GM18519 (cell line): ENCODE results near the gene SLC2A1.
A peak's percentile ranks its signal among the peaks of the same experiment; 100 is the strongest.

Source experiments
- ATAC-seq: cut with Tn5 transposase; IDR thresholded peaks from one replicate; pipeline ENCODE4 v1.9.1; 2021; ENCODE audit warnings: mild to moderate bottlenecking, moderate library complexity; ENCODE audit not compliant: unreplicated experiment, low FRiP score

The SLC2A1 gene

DNA sequence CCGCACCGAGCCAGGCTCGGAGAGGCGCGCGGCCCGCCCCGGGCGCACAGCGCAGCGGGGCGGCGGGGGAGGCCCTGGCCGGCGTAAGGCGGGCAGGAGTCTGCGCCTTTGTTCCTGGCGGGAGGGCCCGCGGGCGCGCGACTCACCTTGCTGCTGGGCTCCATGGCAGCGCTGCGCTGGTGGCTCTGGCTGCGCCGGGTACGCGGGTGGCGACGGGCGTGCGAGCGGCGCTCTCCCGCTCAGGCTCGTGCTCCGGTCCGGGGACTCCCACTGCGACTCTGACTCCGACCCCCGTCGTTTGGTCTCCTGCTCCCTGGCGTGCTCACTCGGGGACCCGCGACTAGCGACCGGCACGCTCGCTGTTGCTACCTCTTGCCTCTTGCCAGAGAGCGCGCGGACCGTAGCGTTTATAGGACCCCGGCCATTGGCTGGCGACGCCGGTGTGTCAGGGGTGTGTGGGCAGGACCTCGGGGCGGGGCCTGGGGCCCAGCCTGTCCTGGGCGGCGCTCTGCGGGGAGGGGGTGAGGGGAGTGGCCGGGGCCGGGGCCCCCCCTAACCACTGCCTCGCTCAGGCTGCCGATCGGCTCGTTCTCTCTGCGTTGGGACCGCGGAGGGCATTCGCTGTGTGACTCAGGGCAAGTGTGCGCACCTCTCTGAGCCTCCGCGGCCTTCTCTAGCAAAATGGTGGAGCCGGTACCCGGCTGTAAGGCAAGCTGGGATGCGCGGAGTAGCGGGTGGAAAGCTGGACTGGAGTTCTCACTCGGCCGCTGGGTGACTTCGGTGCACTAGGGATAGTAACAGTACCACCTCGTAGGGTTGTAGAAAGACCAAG, at the start of gene SLC2A1:
TSS of gene SLC2A1 (minus strand) at position 381 of the 832 bp plus-strand sequence. CDS start at position 164, 217 bp downstream.
- peak; percentile 62 for ATAC-seq

DNA sequence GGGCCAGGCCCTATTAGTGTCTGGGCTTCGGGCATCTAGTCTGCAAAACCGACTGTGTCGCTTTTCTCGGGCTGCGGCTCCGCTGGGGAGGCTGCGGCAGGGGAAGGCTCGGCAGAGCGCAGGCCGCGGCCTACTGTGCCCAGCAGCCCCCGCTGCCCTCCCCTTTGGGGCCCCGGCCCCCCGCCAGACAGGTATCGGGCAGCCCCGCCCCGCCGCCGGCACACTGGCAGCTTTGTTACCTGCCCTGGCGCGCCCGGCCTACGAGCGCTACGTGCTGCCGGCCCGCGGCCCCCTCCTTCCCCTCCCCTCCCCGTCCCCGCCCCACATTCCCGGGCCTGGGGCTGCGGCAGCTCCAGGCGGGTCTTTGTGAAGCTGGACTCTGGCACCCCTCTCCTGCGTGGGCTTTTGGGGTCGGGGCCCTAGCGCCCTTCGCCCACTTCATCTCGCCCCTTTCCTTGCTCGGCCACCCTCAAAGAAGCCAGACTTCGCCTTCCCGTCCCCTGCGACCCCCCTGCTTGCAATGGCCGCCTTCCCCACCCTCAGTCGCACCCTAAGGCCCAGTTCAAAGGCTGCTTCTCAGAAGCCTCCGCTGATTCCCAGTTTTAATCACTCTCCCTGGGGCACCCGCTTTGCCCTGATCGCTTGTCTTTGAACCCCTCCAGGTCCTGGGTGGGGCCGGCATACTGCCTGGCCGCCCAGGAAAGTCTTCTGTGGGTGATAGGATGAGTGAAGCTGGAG, 48.9 kb upstream of the SLC2A1 start:
- no peak for ATAC-seq

DNA sequence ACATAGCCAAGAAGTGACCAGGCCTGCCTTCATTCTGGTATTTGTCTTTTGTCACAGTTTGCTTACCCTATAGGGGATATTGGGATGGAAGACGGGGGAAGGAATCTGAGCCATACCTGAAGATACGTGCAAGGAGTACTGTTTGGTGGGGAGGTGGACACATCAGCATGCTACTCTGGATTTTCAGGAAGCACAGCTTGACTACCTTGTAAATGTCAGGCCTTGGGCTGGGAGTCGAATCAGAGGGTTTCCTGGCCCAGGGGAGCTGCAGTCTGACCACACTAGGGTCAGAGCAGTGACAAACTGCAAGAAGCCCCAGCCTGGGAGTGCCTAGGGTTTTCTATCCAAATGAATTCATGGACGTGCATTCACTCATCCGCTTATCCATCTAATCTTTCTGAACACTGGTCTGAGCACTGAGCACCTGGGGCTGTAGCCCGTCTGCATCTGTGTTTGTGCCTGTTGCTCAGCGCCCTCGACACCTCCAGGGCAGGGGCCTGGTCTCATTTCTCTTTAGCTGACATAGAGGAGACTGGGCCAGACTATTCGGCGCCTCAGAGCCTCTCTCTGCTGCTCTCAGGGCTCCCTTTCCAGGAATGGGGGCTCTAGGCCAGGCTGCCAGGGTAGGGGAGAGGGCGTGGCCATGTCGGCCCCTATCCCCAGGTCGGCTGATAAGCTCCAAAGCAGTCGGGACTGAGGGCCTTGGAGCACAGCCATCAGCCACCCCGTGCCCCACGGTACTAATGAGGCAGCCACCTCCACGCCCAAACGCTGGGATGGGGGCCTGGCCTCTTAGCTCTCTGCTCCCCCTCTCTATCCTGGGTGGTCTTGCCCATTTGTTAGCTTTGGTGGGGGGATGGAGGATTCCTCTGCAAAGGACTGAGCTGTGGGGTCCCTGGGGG, 47.0 kb upstream of the SLC2A1 start:
- ATAC-seq: no peak

DNA sequence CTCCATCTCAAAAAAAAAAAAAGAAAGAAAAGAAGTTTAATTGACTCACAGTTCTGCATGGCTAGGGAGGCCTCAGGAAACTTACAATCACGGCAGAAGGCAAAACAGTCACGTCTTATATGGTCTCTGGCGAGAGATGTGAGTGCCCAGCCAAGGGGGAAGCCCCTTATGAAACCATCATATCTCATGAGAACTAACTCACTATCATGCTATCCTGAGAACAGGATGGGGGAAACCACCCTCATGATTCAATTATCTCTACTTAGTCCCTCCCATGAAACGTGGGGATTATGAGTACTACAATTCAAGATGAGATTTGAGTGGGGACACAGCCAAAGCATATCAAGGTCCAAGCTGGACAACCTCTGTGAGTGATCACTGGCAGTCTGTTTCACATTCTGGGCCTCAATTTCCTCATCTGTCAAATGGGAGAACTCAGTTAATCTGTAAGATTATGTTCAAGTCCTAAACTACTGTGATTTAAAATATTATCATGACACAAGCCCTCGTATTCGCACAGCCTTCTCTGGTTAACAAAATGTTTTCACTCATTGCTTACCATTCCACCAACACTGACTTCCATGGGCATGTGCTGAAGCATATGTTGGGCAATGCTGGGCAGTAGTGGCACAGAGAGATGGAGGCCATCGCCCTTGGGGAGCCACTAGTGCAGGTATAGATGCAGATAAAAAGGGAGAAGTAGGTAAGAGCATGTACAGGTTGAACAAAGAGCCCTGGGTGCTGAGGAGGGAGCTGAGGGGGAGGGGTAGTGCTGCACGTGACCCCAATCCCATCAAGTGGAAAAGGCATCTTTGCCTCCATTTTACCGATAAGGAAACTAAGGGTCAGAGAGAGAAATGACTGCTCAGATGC, 46.2 kb upstream of the SLC2A1 start:
- ATAC-seq: no peak

DNA sequence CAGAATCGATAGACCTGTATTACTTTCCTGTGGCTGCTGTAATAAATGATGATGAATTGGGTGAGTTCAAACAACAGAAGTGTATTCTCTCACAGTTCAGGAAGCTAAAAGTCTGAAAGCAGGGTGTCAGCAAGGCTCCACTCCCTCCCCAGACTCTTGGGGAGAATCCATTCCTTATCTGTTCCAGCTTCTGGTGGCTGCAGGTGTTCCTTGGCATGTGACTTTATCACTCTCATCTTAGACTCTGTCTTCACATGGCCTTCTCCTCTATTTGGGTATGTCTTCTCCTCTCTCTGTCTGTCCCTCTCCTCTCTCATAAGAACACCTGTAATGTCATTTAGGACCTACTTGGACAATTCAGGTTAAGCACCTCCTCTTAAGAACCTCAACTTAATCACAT, 44.1 kb upstream of the SLC2A1 start:
- ATAC-seq: no peak

DNA sequence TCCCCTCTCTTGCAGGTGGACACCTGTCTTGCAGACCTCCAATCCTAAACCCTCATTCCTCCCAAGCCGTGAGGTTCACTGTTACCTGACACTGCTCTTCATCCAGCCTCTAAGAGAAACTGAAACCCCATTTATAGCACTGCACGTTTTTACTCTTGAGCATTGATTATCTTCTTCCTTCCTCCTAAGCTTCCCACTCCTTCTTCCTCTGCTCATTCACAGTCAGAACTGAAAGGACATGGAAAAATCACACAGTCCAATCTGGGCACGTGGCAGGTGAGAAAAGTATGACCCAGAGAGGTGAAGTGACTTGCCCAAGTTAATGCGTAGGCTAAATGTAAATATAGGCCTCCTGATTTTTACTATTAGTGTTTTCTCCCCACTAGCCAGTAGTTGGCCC, 43.4 kb upstream of the SLC2A1 start:
- ATAC-seq: no peak

DNA sequence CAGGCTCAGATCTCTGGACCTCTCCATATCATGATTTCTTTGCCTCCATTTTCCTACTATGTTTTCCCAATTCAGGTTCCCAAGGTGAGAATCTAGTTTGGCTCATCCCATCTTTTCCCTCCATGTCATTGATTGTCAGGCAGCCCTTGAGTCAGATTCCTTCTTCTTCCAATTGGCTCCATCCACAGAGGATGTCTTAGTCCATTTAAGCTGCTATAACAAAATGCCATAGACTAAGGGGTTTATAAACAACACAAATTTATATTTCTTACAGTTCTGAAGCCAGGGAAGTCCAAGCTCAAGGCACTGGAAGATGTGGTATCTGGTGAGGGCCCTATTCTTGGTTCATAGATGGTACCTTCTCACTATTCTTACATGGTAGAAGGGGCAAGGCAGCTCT, 42.8 kb upstream of the SLC2A1 start:
- ATAC-seq: no peak

DNA sequence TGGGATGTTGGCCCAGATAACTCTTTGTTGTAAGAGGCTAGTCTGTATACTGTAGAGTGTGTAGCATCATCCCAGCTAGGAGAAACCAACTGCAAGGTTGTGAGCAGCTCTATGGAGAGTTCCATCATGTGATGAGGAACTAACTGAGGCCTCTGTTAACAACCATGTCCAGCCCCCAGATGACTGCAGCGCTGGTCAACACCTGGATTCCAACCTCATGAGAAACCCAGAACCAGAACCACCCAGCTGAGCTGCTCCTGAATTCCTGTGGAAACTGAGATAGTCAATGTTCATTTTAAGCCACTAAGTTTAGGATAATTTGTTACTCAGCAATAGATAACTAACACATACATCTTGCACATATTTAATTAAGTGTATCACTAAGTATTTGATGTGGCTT, 41.6 kb upstream of the SLC2A1 start:
- ATAC-seq: no peak

DNA sequence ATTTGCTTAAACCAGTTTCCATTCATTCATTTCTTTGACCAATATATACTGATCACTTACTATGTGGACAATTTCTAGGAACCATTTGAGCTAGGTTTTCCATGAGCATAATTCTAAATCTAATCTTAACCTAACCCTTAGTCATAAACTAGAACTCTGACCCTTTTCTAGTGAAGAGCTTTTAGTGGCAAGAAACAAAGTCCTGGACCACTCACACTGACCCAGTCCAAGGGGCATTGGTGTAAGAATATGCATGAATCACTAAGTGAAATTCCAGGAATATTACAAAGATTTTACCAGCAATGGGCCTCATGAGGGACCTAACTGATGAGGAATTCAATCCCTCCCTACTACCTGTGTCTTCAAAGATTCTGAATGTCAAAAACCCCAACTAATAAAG, 40.6 kb upstream of the SLC2A1 start:
- ATAC-seq: no peak

DNA sequence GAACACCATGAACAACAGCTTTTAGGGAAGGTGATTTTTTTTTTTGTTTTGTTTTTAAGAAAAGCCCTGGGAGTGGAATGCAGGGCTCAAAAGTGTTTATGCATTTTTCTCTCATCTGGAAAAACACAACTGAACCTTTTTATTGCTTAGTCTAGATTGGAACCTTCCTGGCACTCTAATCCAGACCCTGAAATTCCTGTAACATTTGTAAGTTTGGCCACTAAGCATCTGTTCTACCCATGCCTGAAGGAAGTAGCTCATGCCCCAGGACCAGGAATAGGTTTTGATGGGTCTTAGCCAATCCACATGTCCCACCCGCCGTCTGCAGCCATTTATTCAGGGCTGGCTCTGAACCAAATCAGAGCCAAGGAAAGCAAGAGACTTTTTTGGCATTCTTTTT, 39.7 kb upstream of the SLC2A1 start:
- ATAC-seq: no peak

DNA sequence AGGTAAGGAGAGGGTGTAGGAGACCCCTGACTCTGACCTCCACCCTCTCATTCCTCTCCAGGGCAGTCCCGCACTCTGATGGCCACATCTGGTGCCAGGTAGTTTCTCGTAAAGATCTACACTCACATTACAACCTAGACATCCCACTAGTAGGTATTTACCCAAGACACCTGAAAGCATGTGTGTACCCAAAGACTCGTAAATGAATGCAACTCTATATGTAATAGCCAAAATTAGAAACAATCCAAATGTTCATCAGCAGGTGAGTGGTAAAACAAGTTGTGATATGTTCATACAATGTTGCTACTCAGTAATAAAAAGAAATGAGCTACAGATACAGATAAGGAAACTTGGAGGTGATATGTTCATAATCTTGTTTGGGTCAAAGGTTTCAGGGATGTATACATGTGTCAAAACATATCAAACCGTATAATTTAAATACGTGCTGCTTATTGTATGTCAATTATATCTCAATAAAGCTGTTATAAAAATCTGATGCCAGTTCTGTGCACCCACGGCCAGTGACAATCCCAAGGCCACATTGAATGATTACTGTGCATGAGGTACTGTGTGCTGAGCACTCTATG, 37.8 kb upstream of the SLC2A1 start:
- no peak for ATAC-seq

DNA sequence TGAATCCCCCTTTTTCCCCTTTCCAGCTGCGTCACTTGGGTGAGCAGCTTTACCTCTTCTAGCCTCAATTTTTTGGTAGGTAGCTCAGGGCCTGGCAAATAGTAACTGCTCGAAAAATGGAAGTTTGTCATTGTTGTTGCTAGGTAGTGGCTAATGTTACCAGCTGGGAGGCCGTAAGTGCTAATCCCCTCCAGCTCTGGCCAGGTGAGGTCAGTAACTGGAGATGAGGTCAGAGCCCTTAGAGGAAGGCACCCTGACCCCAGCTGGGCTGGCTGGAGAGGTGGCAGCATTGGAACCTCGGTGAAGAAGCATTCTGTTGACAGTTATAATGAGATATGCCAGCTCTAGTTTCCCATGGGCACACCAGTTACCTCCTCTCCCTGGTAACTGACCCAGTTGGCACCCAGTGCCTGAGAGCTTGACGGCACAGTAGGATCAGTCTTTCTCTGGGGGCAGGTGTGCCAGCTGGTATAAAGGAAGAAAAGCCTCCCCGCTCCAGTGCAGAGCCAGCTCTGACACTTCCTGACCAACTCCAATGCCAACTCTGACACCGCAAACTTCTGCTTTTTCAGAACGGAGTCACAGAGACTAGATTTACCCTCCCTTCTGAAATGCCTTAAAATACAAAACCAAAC, 35.0 kb upstream of the SLC2A1 start:
- no peak for ATAC-seq

DNA sequence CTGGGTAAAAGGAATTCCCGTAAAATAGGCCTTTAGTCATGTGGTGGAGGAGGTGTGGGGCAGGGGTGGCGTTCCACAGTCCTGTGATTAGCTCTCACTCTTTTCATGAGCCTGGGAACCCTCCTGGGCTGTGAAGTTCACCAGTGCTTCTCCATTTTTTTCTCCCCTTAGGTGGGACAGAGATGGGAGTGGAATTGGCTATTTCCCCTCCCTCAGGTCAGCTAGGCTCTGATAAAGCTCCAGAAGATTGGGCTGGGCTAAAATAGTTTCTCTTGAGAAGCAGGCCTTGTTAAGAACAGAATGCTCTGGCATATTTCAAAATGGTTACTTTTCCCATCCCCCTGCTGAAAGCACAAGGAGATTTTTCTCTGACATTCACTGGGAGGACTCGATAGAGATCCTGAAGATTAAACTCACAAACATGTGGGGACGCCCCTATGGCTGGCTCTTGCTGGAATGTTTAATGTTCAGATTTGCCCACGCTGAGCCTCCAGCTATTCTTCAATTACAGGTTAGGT, 33.4 kb upstream of the SLC2A1 start:
- no peak for ATAC-seq

DNA sequence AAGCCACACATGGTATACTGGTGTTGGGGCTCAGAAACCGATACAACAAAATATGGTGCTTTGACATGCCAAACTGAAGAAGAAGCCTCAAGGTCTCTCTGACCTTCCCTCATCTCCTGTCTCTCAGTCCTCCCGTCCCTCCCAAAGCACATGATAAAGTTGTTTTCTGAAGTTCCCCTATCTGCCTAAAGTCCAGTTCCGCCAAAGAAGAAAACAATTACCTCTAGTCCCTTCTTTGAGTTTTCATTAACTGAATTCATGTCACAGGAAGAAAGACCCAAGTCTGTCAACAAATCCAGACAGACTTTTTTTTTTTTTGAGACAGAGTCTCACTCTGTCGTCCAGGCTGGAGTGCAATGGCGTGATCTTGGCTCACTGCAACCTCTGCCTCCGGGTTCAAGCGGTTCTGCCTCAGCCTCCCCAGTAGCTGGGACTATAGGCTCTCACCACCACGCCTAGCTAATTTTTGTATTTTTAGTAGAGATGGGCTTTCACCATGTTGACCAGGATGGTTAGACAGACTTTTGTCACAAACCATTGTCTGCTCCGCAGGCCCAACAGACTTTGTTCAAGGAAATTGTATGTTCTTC, 32.2 kb upstream of the SLC2A1 start:
- ATAC-seq: no peak

DNA sequence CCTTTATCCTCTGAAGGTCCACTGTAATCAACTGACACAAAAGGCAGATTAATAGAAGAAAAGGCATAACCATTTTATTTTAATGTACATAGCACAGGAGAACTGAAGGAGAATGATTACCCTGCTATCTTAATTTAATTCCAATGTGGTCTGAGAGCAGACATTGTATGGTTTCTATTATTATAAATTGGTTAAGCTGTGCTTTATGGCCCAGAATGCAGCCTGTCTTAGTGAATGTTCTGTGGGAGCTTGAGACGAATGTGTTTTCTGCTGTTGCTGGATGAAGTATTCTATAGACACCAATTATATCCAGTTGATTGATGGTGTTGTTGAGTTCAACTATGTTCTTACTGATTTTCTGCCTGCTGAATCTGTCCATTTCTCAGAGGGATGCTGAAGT, 25.0 kb upstream of the SLC2A1 start:
- ATAC-seq: no peak

DNA sequence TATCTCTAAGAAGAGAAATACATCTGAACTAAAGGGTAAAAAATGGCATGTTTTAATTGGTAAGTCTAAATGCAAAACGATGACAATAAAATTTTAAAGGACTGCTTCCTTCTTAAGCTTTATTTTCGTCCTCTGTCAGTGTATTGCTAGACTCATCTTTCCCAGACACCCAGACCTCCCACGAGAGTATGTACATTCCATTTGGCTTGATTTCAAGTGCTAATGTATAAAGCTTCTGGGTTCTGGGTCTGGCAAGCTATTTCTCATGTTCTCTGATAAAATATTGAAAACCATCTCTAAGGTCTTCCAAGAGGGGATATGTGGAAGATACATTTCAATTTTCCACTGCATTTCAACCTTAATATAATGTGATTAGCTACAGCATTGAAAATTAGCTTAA, 24.6 kb upstream of the SLC2A1 start:
- ATAC-seq: no peak

DNA sequence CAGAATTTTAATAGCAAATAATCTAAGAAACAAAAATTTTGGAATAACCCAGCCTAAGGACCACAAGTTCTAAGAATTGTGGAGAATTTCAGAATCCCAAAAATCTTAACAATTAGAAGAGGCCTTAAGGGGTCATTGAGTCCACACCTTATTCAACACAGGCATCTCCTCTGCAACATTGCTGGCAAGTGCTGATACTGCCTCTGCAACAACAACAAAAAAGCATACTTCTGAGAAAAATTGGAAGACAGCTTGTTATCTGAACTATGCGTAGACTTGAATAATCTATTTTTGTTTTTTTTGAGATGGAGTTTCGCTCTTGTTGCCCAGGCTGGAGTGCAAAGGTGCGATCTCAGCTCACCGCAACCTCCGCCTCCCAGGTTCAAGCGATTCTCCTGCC, 24.0 kb upstream of the SLC2A1 start:
- ATAC-seq: no peak

DNA sequence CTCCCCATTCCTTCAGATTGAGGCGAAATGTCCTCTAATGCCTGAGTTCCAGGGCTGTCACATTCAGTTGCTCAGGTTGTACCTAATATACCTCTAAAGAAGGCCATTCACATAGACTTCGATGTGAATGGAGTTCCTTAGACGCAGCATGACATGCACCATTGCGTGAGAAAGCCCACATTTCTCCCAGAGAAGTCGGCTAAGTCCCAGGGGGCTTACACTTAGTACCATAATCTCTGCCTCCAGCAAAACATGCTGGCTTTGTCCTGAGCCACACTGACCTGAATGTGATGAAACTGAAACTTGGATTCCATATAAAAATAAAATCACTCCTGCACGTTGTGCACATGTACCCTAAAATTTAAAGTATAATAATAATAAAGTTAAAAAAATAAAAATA, 23.2 kb upstream of the SLC2A1 start:
- ATAC-seq: no peak
